Uterus (tissue), 4 donors: ENCODE results near the gene DPP9. TPM values are rescaled to one million over a fixed set of nuclear protein-coding genes. Genes with fewer than 3 reads are reported as not detected.
A peak's percentile ranks its signal among the peaks of the same experiment; 100 is the strongest.

Experiments
- DNase-seq, 2 donors: peaks; one replicate each; pipeline ENCODE4 v3.0.0-alpha.2; 2019 to 2020
- H3K27ac ChIP-seq, 2 donors: fragments of 200-600 bp; sonication (generic); 1 replicate in 1 of 2; 2 replicates in 1 of 2; pipeline ENCODE4 v1.5.1; 2016 to 2018
- H3K27me3 ChIP-seq, 2 donors: fragments of 200-600 bp; sonication (generic); one replicate each; pipeline ENCODE4 v1.5.1; 2018 to 2019; ENCODE audit warnings: control low read depth in 1 of 2
- H3K36me3 ChIP-seq, 2 donors: fragments of 200-600 bp; sonication (generic); one replicate each; pipeline ENCODE4 v1.5.1; 2019; ENCODE audit warnings: control low read depth in 1 of 2
- H3K4me1 ChIP-seq, 2 donors: fragments of 200-600 bp; sonication (generic); one replicate each; pipeline ENCODE4 v1.5.1; 2018 to 2019; ENCODE audit warnings: control low read depth in 1 of 2
- H3K4me3 ChIP-seq, 2 donors: fragments of 200-600 bp; sonication (generic); 1 replicate in 1 of 2; 2 replicates in 1 of 2; pipeline ENCODE4 v1.5.1; 2018 to 2019; ENCODE audit warnings: mild to moderate bottlenecking in 1 of 2
- H3K9me3 ChIP-seq, 2 donors: fragments of 200-600 bp; sonication (generic); one replicate each; pipeline ENCODE4 v1.5.1; 2019; ENCODE audit warnings: control low read depth in 1 of 2
- POLR2A ChIP-seq, 2 donors: fragments of 450-650 bp; IDR thresholded peaks; one replicate each; pipeline ENCODE4 v1.6.1; 2016; ENCODE audit warnings: antibody characterized with exemption in 2 of 2, mild to moderate bottlenecking in 1 of 2, moderate library complexity in 1 of 2
- intact Hi-C: fragments of 100-400 bp; cut with DNase I; formaldehyde crosslinking; loops from one replicate; pipeline ENCODE4 v1.15.1; 2023; ENCODE audit warnings: low total_unique reads
- total RNA-seq, 4 donors: library from RNA; depleted of rRNA in 3 of 4; stranded (reverse); fragments of >200 nt in 3 of 4; gene quantifications; one replicate each; pipeline versions ENCODE4 v1.1.0 to v1.2.4, GENCODE V29; 2014 to 2023
- TF ChIP-seq, protein P1 (sequence below), 4 experiments: fragments of 200-600 bp in 2 of 4; fragments of 450-650 bp in 2 of 4; sonication (generic) in 2 of 4; IDR thresholded peaks; one replicate each; pipeline ENCODE4 v1.5.1; 2016 to 2019; ENCODE audit warnings: antibody characterized with exemption in 4 of 4, mild to moderate bottlenecking in 2 of 4, moderate library complexity in 1 of 4
- donor health status: DM: yes; HTN: yes; CAD: no.

DPP9 gene
- total RNA-seq, 4 donors from 2014 or later, result 17.8 to 194 (median 48.5) TPM

DNA sequence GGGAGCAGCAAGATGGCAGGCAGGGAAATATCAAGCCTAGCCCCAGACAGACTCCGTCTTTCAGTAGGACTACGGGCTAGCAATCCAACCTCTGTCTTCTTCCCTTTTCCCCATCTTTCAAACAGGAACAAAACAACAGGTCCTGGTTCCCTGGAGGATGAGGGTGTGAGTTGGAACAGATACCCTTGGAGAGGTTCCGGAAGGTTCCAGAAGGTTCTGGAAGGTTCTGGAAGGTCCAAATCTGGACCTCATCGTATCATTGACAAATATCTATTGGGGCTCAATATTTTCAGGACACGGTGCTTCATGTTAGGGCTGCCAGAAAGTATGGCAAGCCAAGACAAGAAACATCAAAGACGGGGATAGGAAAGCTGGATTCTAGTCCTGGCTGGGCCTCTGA lies 39.4 kb upstream of the DPP9 start:
- peaks cover 0 to 4% of the 10 kb centered on the region in 2 donors for H3K27me3 ChIP-seq
- TF ChIP-seq, protein P1, sequence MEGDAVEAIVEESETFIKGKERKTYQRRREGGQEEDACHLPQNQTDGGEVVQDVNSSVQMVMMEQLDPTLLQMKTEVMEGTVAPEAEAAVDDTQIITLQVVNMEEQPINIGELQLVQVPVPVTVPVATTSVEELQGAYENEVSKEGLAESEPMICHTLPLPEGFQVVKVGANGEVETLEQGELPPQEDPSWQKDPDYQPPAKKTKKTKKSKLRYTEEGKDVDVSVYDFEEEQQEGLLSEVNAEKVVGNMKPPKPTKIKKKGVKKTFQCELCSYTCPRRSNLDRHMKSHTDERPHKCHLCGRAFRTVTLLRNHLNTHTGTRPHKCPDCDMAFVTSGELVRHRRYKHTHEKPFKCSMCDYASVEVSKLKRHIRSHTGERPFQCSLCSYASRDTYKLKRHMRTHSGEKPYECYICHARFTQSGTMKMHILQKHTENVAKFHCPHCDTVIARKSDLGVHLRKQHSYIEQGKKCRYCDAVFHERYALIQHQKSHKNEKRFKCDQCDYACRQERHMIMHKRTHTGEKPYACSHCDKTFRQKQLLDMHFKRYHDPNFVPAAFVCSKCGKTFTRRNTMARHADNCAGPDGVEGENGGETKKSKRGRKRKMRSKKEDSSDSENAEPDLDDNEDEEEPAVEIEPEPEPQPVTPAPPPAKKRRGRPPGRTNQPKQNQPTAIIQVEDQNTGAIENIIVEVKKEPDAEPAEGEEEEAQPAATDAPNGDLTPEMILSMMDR (IDR thresholded peaks at IDR 0.05), result no peak
- TF ChIP-seq POLR2A (IDR thresholded peaks at IDR 0.05), result no peak
- no peak overlapping the region for H3K27ac ChIP-seq
- H3K4me1 ChIP-seq, result peaks cover 0 to 9% of the 10 kb centered on the region in 2 donors
- H3K36me3 ChIP-seq, result no peaks in the 10 kb centered on the region
- no peaks in the 10 kb centered on the region for H3K9me3 ChIP-seq
- intact Hi-C loops, result no loop called here
- DNase-seq, result no peak
- no peak overlapping the region for H3K4me3 ChIP-seq

DNA sequence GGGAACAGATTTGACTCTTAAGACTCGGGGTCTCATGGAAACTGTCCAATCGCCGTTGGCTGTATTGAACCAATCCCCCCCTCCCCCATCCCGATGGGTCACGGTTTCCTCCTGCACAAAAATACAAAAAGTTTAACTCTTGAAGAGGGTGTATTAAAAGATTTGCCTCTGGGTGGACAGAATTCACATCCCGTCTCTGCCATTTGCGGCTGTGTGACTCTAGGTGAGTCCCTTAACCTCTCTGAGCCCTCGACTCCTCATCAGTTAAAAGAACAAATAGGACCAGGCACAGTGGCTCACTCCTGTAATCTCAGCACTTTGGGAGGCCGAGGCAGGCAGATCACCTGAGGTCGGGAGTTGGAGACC lies 36.6 kb upstream of the DPP9 start:
- H3K4me1 ChIP-seq, result peaks cover 0 to 9% of the 10 kb centered on the region in 2 donors
- no peaks in the 10 kb centered on the region for H3K9me3 ChIP-seq
- intact Hi-C loops, result no loop called here
- H3K27ac ChIP-seq, result no peak overlapping the region
- no peak for DNase-seq
- TF ChIP-seq, protein P1 (IDR thresholded peaks at IDR 0.05), result no peak
- TF ChIP-seq POLR2A (IDR thresholded peaks at IDR 0.05), result no peak
- H3K27me3 ChIP-seq, result peaks cover 0 to 4% of the 10 kb centered on the region in 2 donors
- no peaks in the 10 kb centered on the region for H3K36me3 ChIP-seq
- H3K4me3 ChIP-seq, result no peak overlapping the region

DNA sequence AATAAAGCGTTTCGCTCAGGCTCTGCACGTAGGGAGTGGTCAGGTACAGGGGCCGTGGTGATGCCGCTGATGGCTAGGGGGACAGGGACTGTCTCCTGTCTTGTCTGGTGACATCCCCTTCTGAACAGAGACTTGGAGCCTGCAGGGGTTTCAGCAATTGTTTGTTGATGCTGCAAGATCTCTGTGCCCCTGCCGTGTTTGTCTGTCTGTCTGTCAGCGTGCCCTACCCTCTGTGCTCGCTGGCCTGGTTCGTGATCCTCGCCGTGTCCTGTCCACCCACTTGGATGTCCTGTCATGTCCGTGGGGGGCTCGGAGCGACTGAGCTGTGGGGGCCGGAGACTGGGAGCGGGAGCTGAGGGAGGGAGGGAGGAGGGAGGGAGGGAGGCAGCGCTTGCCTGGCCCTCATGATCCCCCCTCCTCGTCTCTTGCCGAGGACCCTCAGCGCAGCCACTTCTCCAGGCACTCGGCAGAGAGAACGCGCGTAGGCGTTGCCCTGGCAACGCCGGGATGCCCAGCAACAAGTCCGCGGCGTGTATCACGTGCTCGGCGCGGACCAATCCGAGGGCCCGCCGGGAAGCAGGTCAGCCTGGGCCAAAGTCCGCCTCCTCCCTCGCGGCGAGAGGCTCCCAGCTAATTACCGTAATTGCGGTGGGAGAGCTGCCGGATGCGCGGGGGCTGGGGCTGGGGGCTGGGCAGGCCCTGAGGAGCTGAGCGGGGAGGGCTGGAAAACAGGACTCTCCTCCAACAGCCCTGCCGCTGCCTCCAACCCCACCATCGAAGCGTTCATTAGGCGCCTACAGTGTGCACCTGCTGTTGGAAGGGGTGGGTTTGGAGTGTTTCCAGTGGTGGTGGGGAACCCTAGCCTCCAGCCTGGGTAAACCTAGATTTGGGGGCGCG lies 36.0 kb upstream of the DPP9 start:
- Histone ChIP-seq H3K27me3 (peaks cover 0 to 4% of the 10 kb centered on the region in 2 donors), H3K9me3 (no peaks in the 10 kb centered on the region), H3K36me3 (no peaks in the 10 kb centered on the region), H3K4me1 (peaks cover 0 to 9% of the 10 kb centered on the region in 2 donors), H3K27ac (no peak overlapping the region), H3K4me3 (peak overlapping the region in 1 of 2 donors; percentile 8)
- intact Hi-C loops, result no loop called here
- TF ChIP-seq, protein P1 (IDR thresholded peaks at IDR 0.05), result no peak
- TF ChIP-seq POLR2A (IDR thresholded peaks at IDR 0.05), result no peak
- DNase-seq, result peak; percentile 78 to 85

DNA sequence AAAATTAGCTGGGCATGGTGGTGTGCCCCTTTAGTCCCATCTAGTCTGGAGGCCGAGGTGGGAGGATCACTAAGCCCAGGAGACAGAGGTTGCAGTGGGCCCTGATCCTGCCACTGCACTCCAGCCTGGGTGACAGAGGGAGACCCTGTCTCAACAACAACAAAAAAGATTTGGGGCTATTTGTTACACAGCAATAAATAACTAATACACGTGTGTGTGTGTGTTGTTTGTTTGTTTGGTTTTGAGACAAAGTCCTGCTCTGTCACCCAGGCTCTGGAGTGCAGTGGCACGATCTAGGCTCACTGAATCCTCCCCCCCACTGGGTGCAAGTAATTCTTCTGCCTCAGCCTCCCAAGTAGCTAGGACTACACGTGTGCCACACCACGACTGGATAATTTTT lies 35.0 kb upstream of the DPP9 start:
- H3K27ac ChIP-seq, result no peak overlapping the region
- no peak overlapping the region for H3K4me3 ChIP-seq
- TF ChIP-seq, protein P1 (IDR thresholded peaks at IDR 0.05), result no peak
- no peak for TF ChIP-seq POLR2A (IDR thresholded peaks at IDR 0.05)
- peaks cover 0 to 9% of the 10 kb centered on the region in 2 donors for H3K4me1 ChIP-seq
- H3K27me3 ChIP-seq, result peaks cover 0 to 4% of the 10 kb centered on the region in 2 donors
- intact Hi-C loops, result no loop called here
- H3K9me3 ChIP-seq, result no peaks in the 10 kb centered on the region
- no peak for DNase-seq
- no peaks in the 10 kb centered on the region for H3K36me3 ChIP-seq

DNA sequence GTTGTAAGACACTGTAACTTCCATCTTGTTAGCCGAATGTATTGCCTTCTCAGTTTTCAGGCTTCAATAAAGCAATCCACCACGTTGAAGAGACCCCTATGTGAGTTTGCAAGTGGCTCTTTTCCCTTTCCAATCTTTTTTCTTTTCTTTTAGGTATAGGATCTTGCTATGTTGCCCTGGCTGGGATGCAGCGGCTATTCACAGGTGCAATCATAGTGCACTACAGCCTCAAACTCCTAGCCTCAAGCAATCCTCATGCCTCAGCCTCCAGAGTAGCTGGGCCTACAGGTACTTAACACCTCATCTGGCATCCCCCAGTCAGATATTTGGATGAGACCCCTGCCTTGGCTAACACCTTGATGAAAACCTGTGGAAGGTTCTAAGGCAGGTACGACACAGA lies 34.4 kb upstream of the DPP9 start:
- Histone ChIP-seq H3K27me3 (peaks cover 0 to under 1% of the 10 kb centered on the region in 2 donors), H3K4me1 (peaks cover 0 to 9% of the 10 kb centered on the region in 2 donors), H3K4me3 (no peak overlapping the region), H3K9me3 (no peaks in the 10 kb centered on the region), H3K36me3 (no peaks in the 10 kb centered on the region), H3K27ac (no peak overlapping the region)
- intact Hi-C loops, result no loop called here
- no peak for TF ChIP-seq POLR2A (IDR thresholded peaks at IDR 0.05)
- TF ChIP-seq, protein P1 (IDR thresholded peaks at IDR 0.05), result no peak
- no peak for DNase-seq
